Middle frontal gyrus (tissue), 1 donor: Measurements from ENCODE around the gene SELENOO.

Experiments used
- DNase-seq: peaks from one replicate; pipeline ENCODE4 v3.0.0-alpha.2; 2015; ENCODE audit warnings: low spot score; ENCODE audit errors: extremely low spot score

Gene SELENOO

GRCh38 chr22:50232481-50233151, 31.8 kb downstream of the SELENOO start:
- no peak for DNase-seq

DNA sequence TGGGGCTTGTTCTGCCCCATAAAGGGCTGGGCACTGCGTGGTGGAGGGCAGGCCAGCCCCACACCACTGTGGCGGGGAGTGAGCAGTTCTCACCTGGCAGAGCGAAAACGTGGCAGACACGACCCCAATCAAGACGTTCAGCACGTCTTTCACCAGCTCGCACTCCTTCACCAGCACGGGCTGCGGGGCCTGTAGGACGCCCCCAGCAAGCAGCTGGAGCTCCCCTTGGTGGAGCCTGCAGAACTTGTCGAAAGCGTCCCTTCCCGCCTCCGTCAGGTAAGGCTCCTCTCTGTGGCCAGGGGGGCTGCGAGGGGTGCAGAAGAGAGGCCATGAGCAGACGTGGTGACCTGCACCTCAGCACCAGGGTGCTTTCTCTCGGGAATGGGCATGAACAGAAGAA, 32.4 kb downstream of the SELENOO start:
- DNase-seq = no peak

DNA sequence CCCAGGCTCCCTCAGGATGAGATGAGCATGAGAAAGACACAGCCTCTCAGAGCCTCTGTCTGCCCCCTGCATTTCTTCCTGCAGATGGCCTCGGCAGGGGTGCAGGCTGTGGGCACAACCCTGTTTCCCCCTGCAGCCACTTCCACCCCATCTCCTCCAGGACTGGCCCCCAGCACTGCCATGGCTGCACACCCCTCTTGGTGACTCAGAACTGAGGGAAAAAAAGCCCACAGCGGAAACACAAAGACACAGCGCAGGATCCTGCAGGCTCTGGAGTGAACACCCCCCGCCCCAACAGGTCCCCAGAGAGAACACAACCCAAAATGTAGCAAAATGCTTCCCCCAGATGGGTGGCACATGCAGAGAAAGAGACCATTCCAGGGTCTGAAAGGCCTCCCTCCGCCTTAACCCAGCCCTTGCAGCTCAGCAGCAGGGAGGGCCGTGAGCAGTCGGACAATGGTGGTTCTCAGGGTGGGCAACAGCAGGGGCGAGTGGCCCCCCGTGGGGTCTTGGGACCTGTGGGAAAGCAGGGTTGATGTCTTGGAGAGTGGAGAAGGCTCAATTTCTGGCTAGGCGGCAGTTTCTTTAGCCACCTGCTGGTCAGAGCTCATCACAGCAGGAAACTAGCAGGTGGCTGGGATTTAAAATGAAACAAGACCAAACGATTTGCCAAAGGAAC, 36.1 kb downstream of the SELENOO start:
- DNase-seq = no peak

DNA sequence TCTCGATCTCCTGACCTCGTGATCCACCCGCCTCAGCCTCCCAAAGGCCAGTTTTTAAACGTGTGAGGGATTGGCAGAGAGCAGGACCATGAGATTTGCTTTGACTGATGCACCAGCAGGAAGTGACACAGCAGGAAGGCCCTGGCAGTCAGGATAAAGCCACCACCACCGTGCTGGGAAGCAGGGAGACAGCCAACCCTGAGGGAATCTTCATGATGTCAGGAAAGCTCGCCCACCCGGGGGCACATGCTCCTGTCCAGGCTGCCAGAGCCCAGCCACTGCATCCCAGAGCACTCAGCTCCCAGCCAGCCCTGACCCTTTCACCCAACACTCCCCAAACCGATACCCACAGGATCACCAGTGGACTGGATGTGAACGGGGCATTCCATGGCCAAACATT, 37.9 kb downstream of the SELENOO start:
- DNase-seq = no peak

DNA sequence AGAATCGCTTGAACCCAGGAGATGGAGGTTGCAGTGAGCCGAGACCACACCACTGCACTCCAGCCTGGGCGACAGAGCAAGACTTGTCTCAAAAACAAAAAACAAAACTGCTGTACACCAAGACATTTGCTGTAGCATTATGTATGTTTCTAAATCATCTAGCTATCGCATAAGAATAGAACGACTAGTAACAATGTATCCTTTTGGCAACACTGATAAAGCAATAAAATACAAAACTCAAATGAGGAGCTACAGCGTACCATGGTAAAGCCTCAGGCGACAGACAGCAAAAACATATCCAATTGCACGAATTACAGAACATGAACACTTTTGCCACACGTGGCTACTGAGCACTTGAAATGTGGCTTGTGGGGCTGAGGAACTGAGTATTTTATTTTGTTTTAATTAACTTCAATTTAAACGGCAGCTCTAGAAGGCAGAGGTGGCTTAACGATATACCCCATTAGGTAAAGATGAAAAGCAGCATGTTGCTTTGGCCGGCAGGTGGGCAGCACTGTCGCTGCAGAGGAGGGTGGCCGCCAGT, 41.7 kb downstream of the SELENOO start:
- DNase-seq = no peak

DNA sequence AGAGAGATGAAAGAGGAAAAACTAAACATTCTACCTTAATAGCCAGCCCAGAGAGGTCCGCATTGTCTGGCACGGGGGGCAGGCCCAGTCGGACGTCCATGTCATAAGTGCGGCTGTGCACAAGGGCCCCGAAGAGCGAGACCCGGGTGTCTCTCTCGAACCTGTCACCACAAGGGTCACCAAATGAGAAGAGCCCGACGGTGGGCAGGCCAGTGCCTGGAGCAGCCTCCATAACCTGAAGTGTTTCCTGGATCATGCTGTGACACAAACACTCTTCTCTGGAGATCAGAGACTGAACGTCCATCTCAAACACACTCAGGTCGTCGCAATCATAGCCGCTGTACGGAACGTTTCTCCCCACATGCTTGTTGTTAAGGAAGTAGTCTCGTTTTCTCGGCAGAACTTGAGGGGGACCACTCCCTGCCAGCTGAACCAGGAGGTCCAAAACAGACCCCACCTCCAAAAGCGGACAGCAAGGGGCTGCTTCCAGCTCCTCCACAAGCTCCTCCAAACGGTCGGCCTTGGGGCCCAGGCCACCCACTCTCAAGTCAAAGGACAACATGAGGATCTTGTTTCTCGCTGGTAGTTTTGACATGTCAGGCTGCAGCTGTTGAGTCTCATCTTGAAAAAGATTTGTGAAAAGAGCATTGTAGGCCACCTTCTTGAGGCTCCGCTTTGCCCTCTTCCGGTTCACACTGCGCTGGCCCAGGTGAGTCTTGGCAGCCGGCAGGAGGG, 43.0 kb downstream of the SELENOO start:
- DNase-seq = no peak

DNA sequence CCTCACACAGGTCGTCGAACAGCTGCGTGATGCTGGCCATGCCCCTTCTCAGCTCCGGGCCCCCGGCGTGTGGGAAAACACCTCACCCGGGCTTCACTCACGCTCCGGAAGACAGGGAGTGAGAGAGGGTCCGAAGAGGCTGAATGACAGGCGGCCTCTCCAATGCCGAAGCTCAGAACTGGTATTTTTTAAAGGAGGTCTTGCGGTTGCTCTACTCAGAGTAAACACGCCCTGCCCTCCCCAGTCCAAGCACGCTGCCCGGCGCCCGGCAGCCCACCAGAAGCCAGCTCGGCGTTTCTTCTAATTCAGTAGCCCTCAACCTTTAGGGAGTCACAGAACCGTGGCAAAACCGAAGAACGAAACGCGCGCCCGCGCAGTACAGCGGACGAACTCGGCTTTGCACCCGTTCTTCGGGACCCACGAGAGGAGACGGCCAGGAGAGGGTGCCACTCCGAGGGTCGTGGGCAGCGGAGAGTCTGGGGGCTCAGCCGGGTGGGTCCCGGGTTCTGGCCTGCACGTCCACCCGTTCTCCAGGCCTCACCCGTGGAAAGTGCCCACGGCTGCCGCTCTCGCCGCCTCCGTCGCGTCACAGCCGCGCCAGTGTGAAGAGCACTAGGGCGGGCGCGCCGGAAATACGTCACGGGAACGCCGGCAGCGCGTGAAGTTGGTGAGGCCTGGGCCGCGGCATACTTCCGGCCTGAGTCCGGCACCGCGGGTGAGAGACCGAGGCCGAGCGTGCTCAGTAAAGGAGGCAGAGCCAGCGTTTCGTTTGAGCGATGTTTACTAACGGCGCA, 43.8 kb downstream of the SELENOO start, which contains the start of gene TUBGCP6:
Gene TUBGCP6 (minus strand): TSS at position 604 of the 794 bp plus-strand sequence. CDS start 564 bp downstream, at position 40.
- DNase-seq = peak; percentile 96

GRCh38 chr22:50245214-50246072, 44.6 kb downstream of the SELENOO start:
- no peak for DNase-seq

DNA sequence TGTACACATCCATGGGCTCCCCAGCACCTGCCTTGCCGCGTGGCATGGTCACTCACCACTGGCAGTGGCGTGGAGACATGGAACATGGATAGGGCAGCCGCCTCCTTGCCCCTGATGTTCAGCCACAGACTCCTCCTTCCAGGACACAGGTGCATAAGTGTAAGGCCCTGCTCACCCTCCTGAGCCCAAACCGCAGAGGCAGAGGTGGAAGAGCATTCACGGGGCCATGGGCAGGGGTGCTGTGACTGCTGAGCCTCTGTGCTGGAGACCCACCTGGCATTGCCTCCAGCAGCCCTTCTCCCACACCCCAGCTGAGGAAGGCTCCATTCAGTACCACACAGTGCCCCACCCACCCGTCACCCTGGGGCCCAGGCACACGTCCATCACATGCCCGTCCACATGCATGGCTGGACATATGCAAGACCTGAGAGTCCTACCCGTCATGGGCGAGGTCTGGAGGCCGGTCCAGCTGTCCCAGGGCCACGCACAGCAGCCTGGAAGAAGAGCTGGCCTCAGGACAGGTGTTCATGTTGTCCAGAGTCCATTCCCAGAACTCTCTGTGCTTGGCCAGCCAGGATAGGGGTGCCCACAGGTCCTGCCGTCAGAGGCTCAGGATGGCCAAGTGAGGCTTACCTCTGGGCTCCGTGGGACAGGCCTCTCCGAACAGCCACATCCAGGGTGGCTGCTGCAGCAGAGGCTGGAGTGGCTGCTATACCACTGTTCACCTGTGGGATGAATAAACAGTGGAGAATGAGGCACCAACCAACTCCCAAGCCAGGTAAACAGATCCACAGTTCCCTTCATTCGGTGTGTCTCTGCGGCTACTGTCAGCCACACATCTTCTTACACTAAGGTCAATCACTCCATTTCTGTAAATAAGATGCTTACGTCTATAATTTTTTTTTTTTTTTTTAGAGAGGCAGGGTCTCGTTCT, 45.7 kb downstream of the SELENOO start:
- DNase-seq = no peak

- DNase-seq = no peak
Observed at GRCh38 chr22:50247748-50248147, 46.9 kb downstream of the SELENOO start.

- DNase-seq = no peak
Observed at GRCh38 chr22:50248196-50249081, 47.6 kb downstream of the SELENOO start.

- no peak for DNase-seq
Observed at GRCh38 chr22:50249341-50250248, 48.8 kb downstream of the SELENOO start.

GRCh38 chr22:50250249-50250554, 49.4 kb downstream of the SELENOO start:
- DNase-seq = no peak

GRCh38 chr22:50250555-50251476, 50.0 kb downstream of the SELENOO start, which contains the start of gene HDAC10:
Gene HDAC10, minus strand, starts transcription at chr22:50251265. Its CDS starts 233 bp downstream, at chr22:50251032.
- DNase-seq = no peak

DNA sequence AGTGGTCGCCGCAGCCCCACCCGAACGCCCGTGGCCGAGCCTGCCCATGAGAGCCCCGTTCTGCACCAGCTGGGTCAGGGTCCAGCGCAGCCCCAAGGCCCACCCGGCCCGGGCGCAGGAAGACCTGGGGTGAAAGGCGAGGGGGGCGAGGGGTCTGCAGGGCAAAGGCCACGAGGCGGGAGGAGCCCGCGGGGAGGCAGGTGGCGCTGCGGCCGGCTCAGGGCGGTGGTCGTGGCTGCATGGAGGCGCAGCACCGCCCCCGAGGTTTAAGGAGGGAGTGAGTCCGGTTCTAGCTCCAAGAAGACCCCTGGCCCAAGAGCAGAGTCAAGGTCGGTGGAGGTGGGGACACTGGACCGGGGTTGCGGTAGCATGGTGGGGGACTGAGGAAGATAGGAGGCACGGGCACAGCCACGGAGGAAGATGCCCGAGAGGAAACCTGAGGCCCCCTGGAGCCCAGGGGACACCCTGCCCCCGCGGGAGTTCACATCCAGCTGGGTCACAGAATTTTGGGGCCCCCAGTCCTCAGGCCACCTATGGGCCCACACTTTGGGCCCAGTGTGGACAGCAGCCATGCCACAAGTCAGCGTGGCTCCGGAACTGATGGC, 50.8 kb downstream of the SELENOO start:
- DNase-seq = no peak
